ENCODE measurements around the gene TBL3. TPM values are rescaled to one million over a fixed set of nuclear protein-coding genes. Genes with fewer than 3 reads are reported as not detected.

The TBL3 gene
- total and polyA plus RNA-seq, 7 experiments from 2014 or later: 17.2 to 89.8 (median 32.8) TPM

DNA sequence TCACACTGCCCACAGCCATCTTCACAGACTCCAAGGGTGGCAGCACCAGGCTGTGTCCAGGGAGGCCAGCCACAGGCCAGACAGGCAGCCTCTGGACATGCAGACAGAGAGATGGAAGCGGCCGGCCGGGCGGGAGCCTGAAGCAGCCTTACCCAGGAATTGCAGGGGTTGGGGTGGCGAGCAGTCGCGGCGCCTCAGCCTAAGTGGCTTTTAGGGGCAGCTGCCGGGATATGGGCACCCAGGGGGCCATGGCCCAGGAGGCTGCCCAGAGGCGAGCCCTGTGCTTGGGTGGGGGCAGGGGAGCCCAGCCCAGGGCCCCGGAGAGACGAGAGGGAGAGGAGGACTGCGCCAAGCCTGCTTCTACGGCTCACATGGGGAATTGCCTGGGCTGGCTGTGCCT lies 53.4 kb downstream of the TBL3 start:
- Mint-ChIP-seq H3K4me3 (peak overlapping the region in 4 of 10 donors; percentile 29 to 83 (median 38)), H3K27ac (no peak overlapping the region), H3K36me3 (no peaks in the 10 kb centered on the region), H3K9me3 (peaks cover 0 to 4% (median 0%) of the 10 kb centered on the region in 11 donors), H3K27me3 (peaks cover 4 to 53% (median 9%) of the 10 kb centered on the region in 5 donors), H3K4me1 (peaks cover 13 to 30% (median 23%) of the 10 kb centered on the region in 7 donors)
- intact Hi-C loops (cut with micrococcal nuclease): no loop called here
- DNase-seq (no peak), ATAC-seq (no peak)
- CTCF ChIA-PET: no interaction called here
- Histone ChIP-seq H3K36me3 (ENCODE audit: control insufficient read depth in 2 of 3, insufficient read depth in 3 of 3, low read length in 3 of 3) (no peaks in the 10 kb centered on the region), H3K9me3 (ENCODE audit: control insufficient read depth in 2 of 3, low read length in 3 of 3) (no peaks in the 10 kb centered on the region), H3K27ac (ENCODE audit: low read depth, low read length) (no peak overlapping the region), H3K4me1 (ENCODE audit: control insufficient read depth in 2 of 2, insufficient read depth in 2 of 2, low read length in 2 of 2) (peaks cover 14 to 20% of the 10 kb centered on the region in 2 donors), H3K4me3 (ENCODE audit: low read length) (no peak overlapping the region), H3K27me3 (ENCODE audit: control insufficient read depth in 2 of 2, insufficient read depth in 2 of 2, low read length in 2 of 2) (peaks cover 0 to 8% of the 10 kb centered on the region in 2 donors)
- POLR2A ChIA-PET: interaction anchor here (1.5 to 4.3 kb wide), 3 partner anchors 60 to 130 kb away, joined by 4 to 32 read pairs (median 7); partner anchors contain the start of genes RPS2 and TRAF7

DNA sequence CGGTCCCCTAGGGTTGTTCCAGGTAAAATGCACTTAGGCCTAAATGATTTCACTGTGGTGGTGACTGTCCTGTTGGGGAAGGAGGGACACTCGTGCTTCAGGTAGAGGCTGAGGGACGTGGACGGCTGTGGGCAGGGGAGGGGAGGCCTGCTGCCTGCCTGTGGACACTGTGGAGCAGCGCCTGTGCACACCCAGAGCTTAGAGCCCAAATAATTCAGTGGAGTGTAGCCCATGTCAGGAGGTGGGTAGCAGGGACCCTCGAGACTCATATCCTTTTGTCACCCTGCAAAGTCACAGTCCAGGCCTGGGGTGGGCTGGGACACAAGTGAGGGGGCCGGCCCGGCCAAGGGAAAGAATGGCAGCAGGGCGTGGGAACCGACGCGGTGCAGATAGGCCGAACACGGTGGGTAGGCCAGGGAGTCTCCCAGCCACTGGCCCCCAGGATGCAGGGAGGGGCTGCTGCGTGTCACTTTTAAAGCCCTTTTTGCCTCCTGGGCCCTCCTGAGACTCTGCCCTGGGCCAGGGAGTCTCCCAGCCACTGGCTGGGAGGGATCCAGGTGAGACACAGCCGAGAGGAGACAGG lies 54.1 kb downstream of the TBL3 start:
- intact Hi-C loops (cut with micrococcal nuclease): no loop called here

DNA sequence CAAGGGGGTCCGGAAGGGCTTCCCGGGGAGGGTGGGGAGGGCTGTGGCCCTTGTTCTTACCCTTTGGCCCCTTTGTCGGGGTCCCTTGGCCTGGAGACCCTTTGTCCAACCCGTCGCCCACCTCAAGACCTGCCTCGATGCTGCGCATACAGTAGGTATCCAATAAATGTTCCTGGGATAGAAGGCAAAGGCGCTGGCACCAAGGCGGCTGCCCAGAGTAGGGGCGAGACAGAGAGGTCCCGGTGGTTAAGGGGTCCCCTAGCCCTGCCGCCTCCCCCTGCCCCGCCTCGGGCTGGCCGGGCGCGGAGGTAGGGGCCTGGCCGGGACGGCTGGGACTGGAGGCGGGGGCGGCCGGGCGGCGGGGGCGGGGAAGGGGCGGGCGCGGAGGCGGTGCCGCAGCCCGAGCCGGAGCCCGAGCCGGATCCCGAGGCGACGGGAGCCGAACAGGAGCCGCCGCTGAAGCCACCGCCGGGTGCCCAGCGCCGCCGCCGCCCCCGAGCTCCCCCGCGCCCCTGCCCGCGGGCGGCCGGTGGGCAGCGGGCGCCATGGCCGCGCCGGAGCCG lies 54.7 kb downstream of the TBL3 start, which contains the start of gene NHERF2:
NHERF2 (plus strand) TSS at position 442 of the 563 bp plus-strand sequence; CDS start at position 546, 104 bp downstream.
- peak within 1 kb of the TSS; percentile 37 for H3K4me3 ChIP-seq (ENCODE audit: low read length)
- H3K9me3 Mint-ChIP-seq: peaks cover 0 to 4% (median 0%) of the 10 kb centered on the region in 11 donors
- DNase-seq: peak in 2 of 9 donors; percentile 27 to 30
- POLR2A ChIA-PET: interaction anchor here (1.9 to 2.3 kb wide), 2 partner anchors 21 to 114 kb away, joined by 4 to 8 read pairs; partner anchors contain the start of genes NTHL1 and TSC2
- peaks cover 13 to 30% (median 23%) of the 10 kb centered on the region in 7 donors for H3K4me1 Mint-ChIP-seq
- H3K27me3 ChIP-seq (ENCODE audit: control insufficient read depth in 2 of 2, insufficient read depth in 2 of 2, low read length in 2 of 2): peaks cover 0 to 4% of the 10 kb centered on the region in 2 donors
- no peaks in the 10 kb centered on the region for H3K36me3 ChIP-seq (ENCODE audit: control insufficient read depth in 2 of 3, insufficient read depth in 3 of 3, low read length in 3 of 3)
- H3K27ac Mint-ChIP-seq: peak within 1 kb of the TSS in 3 of 9 donors; percentile 19 to 77 (median 73)
- peak within 1 kb of the TSS; percentile 71 to 87 (median 78) for H3K4me3 Mint-ChIP-seq
- peak within 1 kb of the TSS; percentile 20 for H3K27ac ChIP-seq (ENCODE audit: low read depth, low read length)
- peaks cover 14 to 20% of the 10 kb centered on the region in 2 donors for H3K4me1 ChIP-seq (ENCODE audit: control insufficient read depth in 2 of 2, insufficient read depth in 2 of 2, low read length in 2 of 2)
- intact Hi-C loops (cut with micrococcal nuclease): no loop called here
- H3K36me3 Mint-ChIP-seq: no peaks in the 10 kb centered on the region
- peaks cover 0 to 42% (median 7%) of the 10 kb centered on the region in 5 donors for H3K27me3 Mint-ChIP-seq
- H3K9me3 ChIP-seq (ENCODE audit: control insufficient read depth in 2 of 3, low read length in 3 of 3): no peaks in the 10 kb centered on the region
- ATAC-seq: peak; percentile 12
- CTCF ChIA-PET: no interaction called here

More for the DNA sequence above, 54.1 kb downstream of the TBL3 start:
- peak overlapping the region; percentile 20 for H3K27ac ChIP-seq (ENCODE audit: low read depth, low read length)
- H3K27me3 ChIP-seq (ENCODE audit: control insufficient read depth in 2 of 2, insufficient read depth in 2 of 2, low read length in 2 of 2): peaks cover 0 to 4% of the 10 kb centered on the region in 2 donors
- Mint-ChIP-seq H3K4me1 (peaks cover 13 to 30% (median 23%) of the 10 kb centered on the region in 7 donors), H3K27me3 (peaks cover 0 to 46% (median 9%) of the 10 kb centered on the region in 5 donors), H3K9me3 (peaks cover 0 to 4% (median 0%) of the 10 kb centered on the region in 11 donors), H3K4me3 (peak overlapping the region; percentile 12 to 83 (median 47)), H3K27ac (peak overlapping the region in 1 of 9 donors; percentile 19), H3K36me3 (no peaks in the 10 kb centered on the region)
- POLR2A ChIA-PET: interaction anchor here (1.9 to 4.3 kb wide), 3 partner anchors 22 to 129 kb away, joined by 4 to 32 read pairs (median 7); partner anchors contain the start of genes NTHL1, TRAF7 and TSC2
- H3K4me1 ChIP-seq (ENCODE audit: control insufficient read depth in 2 of 2, insufficient read depth in 2 of 2, low read length in 2 of 2): peaks cover 14 to 20% of the 10 kb centered on the region in 2 donors
- no peaks in the 10 kb centered on the region for H3K36me3 ChIP-seq (ENCODE audit: control insufficient read depth in 2 of 3, insufficient read depth in 3 of 3, low read length in 3 of 3)
- no peaks in the 10 kb centered on the region for H3K9me3 ChIP-seq (ENCODE audit: control insufficient read depth in 2 of 3, low read length in 3 of 3)
- ATAC-seq: no peak
- no peak overlapping the region for H3K4me3 ChIP-seq (ENCODE audit: low read length)
- CTCF ChIA-PET: no interaction called here
- DNase-seq: no peak

DNA sequence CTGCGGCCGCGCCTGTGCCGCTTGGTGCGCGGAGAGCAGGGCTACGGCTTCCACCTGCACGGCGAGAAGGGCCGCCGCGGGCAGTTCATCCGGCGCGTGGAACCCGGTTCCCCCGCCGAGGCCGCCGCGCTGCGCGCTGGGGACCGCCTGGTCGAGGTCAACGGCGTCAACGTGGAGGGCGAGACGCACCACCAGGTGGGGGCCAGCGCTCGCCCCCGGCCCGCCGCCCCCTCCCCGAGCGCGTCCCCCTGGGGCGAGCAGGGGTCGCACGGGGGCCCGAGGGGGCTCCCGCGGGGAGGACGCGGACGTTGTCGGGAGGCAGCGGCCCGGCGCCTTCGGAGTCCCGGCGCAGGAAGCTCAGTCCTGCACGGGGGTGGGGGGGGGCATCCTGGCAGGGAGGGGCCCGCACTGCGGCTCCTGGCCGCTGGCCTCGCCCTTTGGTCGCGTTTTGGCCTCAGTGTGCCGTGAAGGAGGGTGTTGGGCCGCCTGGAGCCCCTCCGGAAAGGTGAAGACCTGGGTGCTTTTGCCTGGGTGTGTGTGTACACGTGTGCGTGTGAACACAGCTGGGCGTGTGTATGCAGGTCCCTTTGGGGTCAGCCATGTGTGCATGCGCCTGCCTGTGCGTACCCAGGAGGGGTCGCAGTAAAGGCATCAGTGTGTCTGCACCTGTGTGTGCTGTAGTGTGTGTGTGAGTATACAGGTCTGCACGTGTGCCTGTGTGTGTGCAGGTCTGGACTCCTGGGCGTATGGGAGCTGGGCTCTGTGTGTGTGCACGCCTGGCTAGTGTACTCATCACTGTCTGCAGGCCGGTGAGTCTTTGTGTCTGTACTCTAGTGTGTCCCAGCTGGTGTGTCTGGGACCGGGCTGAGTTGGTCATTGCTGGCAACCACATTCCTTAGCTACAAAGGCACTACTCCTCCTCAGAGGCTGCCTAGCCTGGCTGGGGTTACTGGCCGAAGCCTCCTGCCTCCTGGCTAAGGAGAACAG lies 55.5 kb downstream of the TBL3 start:
- peak overlapping the region; percentile 71 to 87 (median 78) for H3K4me3 Mint-ChIP-seq
- intact Hi-C loops (cut with micrococcal nuclease): no loop called here
- peak in 2 of 9 donors; percentile 18 to 23 for DNase-seq
- Histone ChIP-seq H3K4me1 (ENCODE audit: control insufficient read depth in 2 of 2, insufficient read depth in 2 of 2, low read length in 2 of 2) (peaks cover 14 to 20% of the 10 kb centered on the region in 2 donors), H3K4me3 (ENCODE audit: low read length) (peak overlapping the region; percentile 37), H3K27ac (ENCODE audit: low read depth, low read length) (peak overlapping the region; percentile 14), H3K9me3 (ENCODE audit: control insufficient read depth in 2 of 3, low read length in 3 of 3) (no peaks in the 10 kb centered on the region), H3K36me3 (ENCODE audit: control insufficient read depth in 2 of 3, insufficient read depth in 3 of 3, low read length in 3 of 3) (no peaks in the 10 kb centered on the region), H3K27me3 (ENCODE audit: control insufficient read depth in 2 of 2, insufficient read depth in 2 of 2, low read length in 2 of 2) (no peaks in the 10 kb centered on the region)
- H3K4me1 Mint-ChIP-seq: peaks cover 13 to 30% (median 23%) of the 10 kb centered on the region in 7 donors
- CTCF ChIA-PET: interaction anchor here (1.1 kb wide), 1 partner anchor 19 kb away, joined by 3 read pairs; no protein-coding TSS in a partner anchor
- H3K36me3 Mint-ChIP-seq: no peaks in the 10 kb centered on the region
- H3K9me3 Mint-ChIP-seq: peaks cover 0 to 4% (median 0%) of the 10 kb centered on the region in 11 donors
- peak; percentile 3 for ATAC-seq
- POLR2A ChIA-PET: interaction anchor here (1.3 to 2.3 kb wide), 3 partner anchors 20 to 127 kb away, joined by 3 to 8 read pairs (median 4); partner anchors contain the start of genes NTHL1 and TSC2
- peaks cover 0 to 34% (median 4%) of the 10 kb centered on the region in 5 donors for H3K27me3 Mint-ChIP-seq
- peak overlapping the region in 2 of 9 donors; percentile 73 to 77 for H3K27ac Mint-ChIP-seq

DNA sequence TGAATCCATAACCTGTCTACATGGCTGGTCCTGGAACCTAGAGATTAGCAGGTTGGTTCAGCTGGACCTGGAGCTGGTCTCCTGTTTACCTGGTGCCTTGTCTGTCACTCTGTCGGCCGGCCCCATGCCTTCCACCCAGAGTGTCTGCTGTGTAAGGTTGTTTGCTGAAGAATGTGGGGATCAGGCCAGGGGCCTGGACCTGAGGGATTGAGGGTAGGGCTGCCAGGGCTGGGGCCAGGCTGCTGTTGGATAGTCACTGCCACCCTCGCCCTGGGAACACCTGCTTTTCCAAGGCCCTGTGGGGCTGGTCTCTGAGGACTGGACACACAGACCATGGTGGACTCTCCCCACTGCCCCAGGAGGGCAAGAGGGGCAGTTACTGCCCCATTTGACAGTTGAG lies 56.3 kb downstream of the TBL3 start:
- no peaks in the 10 kb centered on the region for H3K9me3 ChIP-seq (ENCODE audit: control insufficient read depth in 2 of 3, low read length in 3 of 3)
- ATAC-seq: no peak
- no peaks in the 10 kb centered on the region for H3K27me3 ChIP-seq (ENCODE audit: control insufficient read depth in 2 of 2, insufficient read depth in 2 of 2, low read length in 2 of 2)
- H3K27ac ChIP-seq (ENCODE audit: low read depth, low read length): no peak overlapping the region
- no peak for DNase-seq
- H3K27ac Mint-ChIP-seq: no peak overlapping the region
- no peak overlapping the region for H3K4me3 ChIP-seq (ENCODE audit: low read length)
- peak overlapping the region in 9 of 10 donors; percentile 71 to 84 (median 78) for H3K4me3 Mint-ChIP-seq
- peaks cover 10 to 25% (median 19%) of the 10 kb centered on the region in 7 donors for H3K4me1 Mint-ChIP-seq
- peaks cover 9 to 17% of the 10 kb centered on the region in 2 donors for H3K4me1 ChIP-seq (ENCODE audit: control insufficient read depth in 2 of 2, insufficient read depth in 2 of 2, low read length in 2 of 2)
- ChIA-PET POLR2A (interaction anchor here (1.3 to 2.3 kb wide), 3 partner anchors 19 to 127 kb away, joined by 3 to 8 read pairs (median 4); partner anchors contain the start of genes NTHL1 and TSC2), CTCF (interaction anchor here (1.1 kb wide), 1 partner anchor 18 kb away, joined by 3 read pairs; no protein-coding TSS in a partner anchor)
- H3K36me3 ChIP-seq (ENCODE audit: control insufficient read depth in 2 of 3, insufficient read depth in 3 of 3, low read length in 3 of 3): no peaks in the 10 kb centered on the region
- peaks cover 0 to 2% (median 0%) of the 10 kb centered on the region in 11 donors for H3K9me3 Mint-ChIP-seq
- no peaks in the 10 kb centered on the region for H3K36me3 Mint-ChIP-seq
- intact Hi-C loops (cut with micrococcal nuclease): no loop called here
- peaks cover 0 to 26% (median 0%) of the 10 kb centered on the region in 5 donors for H3K27me3 Mint-ChIP-seq

Data from naive thymus-derived CD4-positive, alpha-beta T cell (primary cell).